ENCODE measurements around the gene NT5C1B. TPM values are rescaled to one million over a fixed set of nuclear protein-coding genes. Genes with fewer than 3 reads are reported as not detected.

The NT5C1B gene
- total RNA-seq, 1 donor from 2014 or later, result not detected

GRCh38 chr2:18560031-18560796 is 29.2 kb downstream of the NT5C1B start, which contains the start of gene RDH14:
Gene RDH14, minus strand, starts transcription at chr2:18560653. Its CDS starts 81 bp downstream, at chr2:18560572.
- peak; percentile 98 for ATAC-seq
- DNase-seq (ENCODE audit: missing footprints), result peak; percentile 94
- intact Hi-C loops (cut with DNase I), result loop anchor here (1.0 kb wide), 1 partner anchor 35 kb away; no protein-coding TSS in a partner anchor

GRCh38 chr2:18559531-18560030 is 29.8 kb downstream of the NT5C1B start:
- no peak for DNase-seq (ENCODE audit: missing footprints)
- intact Hi-C loops (cut with DNase I), result loop anchor here (1.0 kb wide), 1 partner anchor 34 kb away; no protein-coding TSS in a partner anchor
- no peak for ATAC-seq

GRCh38 chr2:18558458-18558857 is 30.9 kb downstream of the NT5C1B start:
- DNase-seq (ENCODE audit: missing footprints) (no peak), ATAC-seq (no peak)
- intact Hi-C loops (cut with DNase I), result no loop called here

- intact Hi-C loops (cut with DNase I), result no loop called here
- no peak for DNase-seq (ENCODE audit: missing footprints)
- ATAC-seq, result no peak
Measured at GRCh38 chr2:18557121-18557520, 32.2 kb downstream of the NT5C1B start.

DNA sequence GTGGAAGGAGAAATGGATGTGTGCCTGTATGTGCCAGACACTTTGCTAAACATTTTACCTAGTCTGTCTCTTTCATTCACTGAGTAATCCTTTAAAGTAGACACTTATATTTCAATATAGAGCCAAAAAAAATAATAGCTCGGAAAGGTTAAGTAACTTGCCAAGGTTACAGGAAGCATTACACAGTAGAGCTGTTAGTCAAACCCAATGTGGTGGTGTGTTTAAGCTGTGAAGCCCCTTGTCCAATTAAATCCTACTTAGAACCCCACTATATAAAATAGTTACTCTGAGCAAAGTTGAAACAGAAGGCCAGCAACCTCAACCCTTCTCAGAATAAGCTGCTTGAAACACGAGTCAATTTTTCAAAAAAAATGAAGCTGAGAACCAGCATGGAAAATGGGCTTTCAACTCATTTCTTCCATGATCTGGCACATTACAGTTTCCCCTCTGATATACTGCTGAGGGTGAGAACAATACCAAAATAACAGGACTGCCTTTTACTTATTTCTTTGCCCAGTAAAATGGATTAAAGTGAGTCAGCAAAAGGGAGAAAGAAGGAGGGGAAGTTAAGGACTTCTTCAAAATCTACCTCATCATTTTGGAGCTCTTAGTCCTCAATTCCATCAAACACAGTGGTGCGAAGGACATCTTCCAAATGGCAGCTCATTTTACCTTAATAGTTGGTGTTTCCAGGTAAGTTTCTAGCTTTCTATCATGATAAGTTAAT is 36.9 kb downstream of the NT5C1B start:
- no peak for DNase-seq (ENCODE audit: missing footprints)
- intact Hi-C loops (cut with DNase I), result no loop called here
- peak; percentile 37 for ATAC-seq

- DNase-seq (ENCODE audit: missing footprints) (no peak), ATAC-seq (no peak)
- intact Hi-C loops (cut with DNase I), result no loop called here
Measured at GRCh38 chr2:18551623-18552022, 37.7 kb downstream of the NT5C1B start.

- ATAC-seq, result no peak
- intact Hi-C loops (cut with DNase I), result no loop called here
- no peak for DNase-seq (ENCODE audit: missing footprints)
Measured at GRCh38 chr2:18551169-18551568, 38.2 kb downstream of the NT5C1B start.

DNA sequence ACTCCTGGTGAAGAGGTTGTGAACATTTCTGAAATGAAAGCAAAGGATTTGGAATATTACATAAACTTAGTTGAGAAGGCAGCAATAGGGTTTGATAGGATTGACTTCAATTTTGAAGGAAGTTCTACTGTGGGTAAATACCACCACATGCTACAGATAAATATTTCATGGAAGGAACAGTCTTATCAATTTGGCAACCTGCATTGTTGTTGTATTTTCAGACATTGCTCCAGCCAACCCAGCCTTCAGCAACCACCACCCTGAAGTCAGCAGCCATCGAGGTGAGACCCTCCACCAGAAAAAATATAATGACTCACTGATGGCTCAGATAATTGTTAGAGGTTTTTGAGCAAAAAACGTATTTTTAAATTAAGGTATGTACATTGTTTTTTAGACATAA is 38.9 kb downstream of the NT5C1B start:
- no peak for ATAC-seq
- no peak for DNase-seq (ENCODE audit: missing footprints)
- intact Hi-C loops (cut with DNase I), result no loop called here

DNA sequence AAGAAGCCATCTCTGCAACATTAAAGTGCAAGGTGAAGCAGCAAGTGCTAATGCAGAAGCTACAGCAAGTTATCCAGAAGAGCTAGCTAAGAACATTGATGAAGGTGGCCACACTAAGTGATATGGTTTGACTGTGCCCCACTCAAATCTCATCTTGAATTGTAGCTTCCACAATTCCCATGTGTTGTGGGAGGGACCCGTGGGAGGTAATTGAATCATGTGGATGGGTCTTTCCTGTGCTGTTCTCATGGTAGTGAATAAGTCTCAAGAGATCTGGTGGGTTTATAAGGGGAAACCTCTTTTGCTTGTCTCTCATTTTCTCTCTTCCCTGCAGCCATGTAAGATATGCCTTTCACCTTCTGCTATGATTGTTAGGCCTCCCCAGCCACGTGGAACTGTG is 40.3 kb downstream of the NT5C1B start:
- no peak for DNase-seq (ENCODE audit: missing footprints)
- no peak for ATAC-seq
- intact Hi-C loops (cut with DNase I), result no loop called here

DNA sequence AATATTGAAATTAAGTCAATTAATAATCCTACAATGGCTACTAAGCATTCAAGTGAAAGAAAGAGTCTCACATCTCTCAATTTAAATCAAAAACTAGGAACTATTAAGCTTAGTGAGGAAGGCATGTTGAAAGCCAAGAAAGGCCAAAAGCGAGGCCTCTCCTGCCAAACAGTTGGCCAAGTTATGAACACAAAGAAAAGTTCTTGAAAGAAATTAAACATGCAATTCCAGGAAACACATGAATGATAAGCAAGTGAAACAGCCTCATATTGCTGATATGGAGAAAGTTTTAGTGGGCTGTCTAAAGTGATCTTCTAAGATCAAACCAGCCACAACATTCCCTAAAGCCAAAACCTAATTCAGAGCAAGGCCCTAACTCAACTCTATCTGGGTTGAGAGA is 40.7 kb downstream of the NT5C1B start:
- DNase-seq (ENCODE audit: missing footprints), result no peak
- intact Hi-C loops (cut with DNase I), result no loop called here
- ATAC-seq, result no peak

DNA sequence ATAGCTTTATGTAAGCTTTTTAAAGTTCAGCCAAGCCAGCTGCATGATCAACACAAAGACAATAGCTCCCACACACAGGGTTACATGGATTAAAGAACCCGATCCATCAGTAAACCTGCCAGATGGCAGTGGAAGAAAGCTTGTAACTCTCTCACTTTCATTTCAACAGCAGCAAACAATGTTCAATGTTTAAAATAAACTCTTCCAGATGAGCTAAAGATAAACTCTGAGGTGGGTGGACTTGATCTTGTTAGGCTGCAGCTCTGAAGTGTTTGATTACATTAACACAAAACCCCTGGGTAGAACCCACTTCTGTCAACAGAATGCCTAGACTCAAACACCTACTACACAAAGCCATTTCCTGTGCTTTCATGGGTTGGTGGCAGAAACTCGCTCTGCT is 42.8 kb downstream of the NT5C1B start:
- no peak for ATAC-seq
- intact Hi-C loops (cut with DNase I), result no loop called here
- DNase-seq (ENCODE audit: missing footprints), result no peak

GRCh38 chr2:18545384-18545783 is 44.0 kb downstream of the NT5C1B start:
- intact Hi-C loops (cut with DNase I), result no loop called here
- DNase-seq (ENCODE audit: missing footprints) (no peak), ATAC-seq (no peak)

- DNase-seq (ENCODE audit: missing footprints) (no peak), ATAC-seq (peak; percentile 5)
- intact Hi-C loops (cut with DNase I), result no loop called here
Measured at GRCh38 chr2:18544171-18544570, 45.2 kb downstream of the NT5C1B start.

DNA sequence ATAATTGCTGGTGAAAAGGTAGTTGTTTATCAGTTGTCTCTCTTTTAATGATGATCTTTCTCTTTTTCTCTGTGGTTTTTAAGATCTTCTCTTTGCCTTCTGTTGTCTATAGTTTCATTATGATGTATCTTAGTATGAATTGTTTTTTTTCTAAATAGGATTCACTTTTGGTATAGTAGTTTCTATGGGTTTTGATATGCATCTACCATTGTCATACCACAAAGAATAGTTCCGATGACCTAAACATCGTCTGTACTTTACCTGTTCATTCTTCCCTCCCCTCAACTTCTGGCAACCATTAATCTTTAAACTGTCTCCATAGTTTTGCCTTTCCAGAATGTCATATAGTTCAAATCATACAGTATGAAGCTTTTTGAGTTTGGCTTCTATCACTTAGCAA is 48.5 kb downstream of the NT5C1B start:
- intact Hi-C loops (cut with DNase I), result no loop called here
- ATAC-seq, result no peak

DNA sequence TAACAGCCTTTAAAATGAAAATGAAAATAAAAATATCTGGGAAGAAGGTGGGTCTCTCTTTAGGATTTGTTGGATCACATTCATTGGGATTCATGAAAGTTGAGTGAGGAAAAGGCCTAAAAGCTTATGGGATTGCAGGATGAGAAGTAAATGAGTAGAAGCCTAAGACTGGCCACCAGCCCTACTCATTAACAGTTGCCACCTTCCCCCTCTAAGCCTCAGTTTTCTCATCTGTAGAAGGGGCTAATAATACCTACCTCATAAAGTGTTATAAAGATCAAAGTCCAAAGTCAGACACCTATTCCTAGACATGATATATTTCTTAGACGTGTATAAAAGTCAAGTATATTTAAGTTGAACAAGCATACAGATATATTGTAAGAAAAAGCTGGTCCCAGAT is 52.7 kb downstream of the NT5C1B start:
- DNase-seq (ENCODE audit: missing footprints), result no peak
- ATAC-seq, result no peak
- intact Hi-C loops (cut with DNase I), result no loop called here

More for the DNA sequence above, 48.5 kb downstream of the NT5C1B start:
- DNase-seq (ENCODE audit: missing footprints), result no peak

GRCh38 chr2:18536100-18536499 is 53.3 kb downstream of the NT5C1B start:
- ATAC-seq (no peak), DNase-seq (ENCODE audit: missing footprints) (no peak)
- intact Hi-C loops (cut with DNase I), result no loop called here

GRCh38 chr2:18531194-18531593 is 58.2 kb downstream of the NT5C1B start:
- DNase-seq (ENCODE audit: missing footprints) (no peak), ATAC-seq (no peak)
- intact Hi-C loops (cut with DNase I), result no loop called here

DNA sequence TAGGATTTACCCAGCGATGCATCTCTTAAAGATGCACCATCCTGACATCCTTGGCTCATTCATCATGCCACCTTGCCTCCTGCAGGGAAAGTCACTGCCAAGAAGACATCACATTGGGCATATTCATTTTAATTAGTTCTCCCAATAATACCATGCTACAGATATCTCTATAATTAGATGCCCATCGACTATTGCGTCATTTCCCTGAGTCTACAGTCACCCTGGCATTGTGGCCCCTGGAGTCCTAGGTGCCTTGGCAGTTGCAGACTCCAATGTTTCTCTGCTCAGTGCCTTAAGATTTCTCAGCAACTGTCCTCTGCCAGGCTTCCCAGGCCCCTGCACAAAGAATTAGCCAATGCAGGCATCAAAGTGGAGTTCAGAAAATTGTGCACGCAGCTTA is 61.5 kb downstream of the NT5C1B start:
- intact Hi-C loops (cut with DNase I), result loop anchor here (10.0 kb wide), 2 partner anchors 447 to 1147 kb away; no protein-coding TSS in a partner anchor
- DNase-seq (ENCODE audit: missing footprints) (no peak), ATAC-seq (no peak)

GRCh38 chr2:18527326-18527725 is 62.0 kb downstream of the NT5C1B start:
- DNase-seq (ENCODE audit: missing footprints) (no peak), ATAC-seq (no peak)
- intact Hi-C loops (cut with DNase I), result loop anchor here (10.0 kb wide), 2 partner anchors 447 to 1147 kb away; no protein-coding TSS in a partner anchor

- no peak for DNase-seq (ENCODE audit: missing footprints)
Measured at GRCh38 chr2:18526429-18526828, 62.9 kb downstream of the NT5C1B start.

More at GRCh38 chr2:18526429-18526828, 62.9 kb downstream of the NT5C1B start:
- intact Hi-C loops (cut with DNase I), result loop anchor here (10.0 kb wide), 2 partner anchors 448 to 1148 kb away; no protein-coding TSS in a partner anchor
- ATAC-seq, result peak; percentile 30

All from Right ventricle myocardium inferior (tissue), 1 donor.